ENCODE data around the gene AGAP5. TPM values are rescaled to one million over a fixed set of nuclear protein-coding genes. Genes with fewer than 3 reads are reported as not detected.
A peak's percentile ranks its signal among the peaks of the same experiment; 100 is the strongest.

Gene AGAP5
- total and polyA plus RNA-seq, 2 donors (not counting 1 experiment from before 2014, with no cell fraction given), result 11.5 to 12.9 TPM

- H3K27me3 ChIP-seq (replicated peaks in 1 of 4; ENCODE audit: control extremely low read depth in 1 of 4, control insufficient read depth in 3 of 4, insufficient read depth in 4 of 4, low read length in 3 of 4), result no peaks in the 10 kb centered on the region
- ChIA-PET POLR2A (interaction anchor here (0.9 to 3.5 kb wide), 5 partner anchors 13 to 42 kb away, joined by 5 to 31 read pairs (median 10); partner anchors contain the start of genes CHCHD1 and ZSWIM8), CTCF (interaction anchor here (0.7 to 3.4 kb wide), 4 partner anchors 12 to 137 kb away, joined by 3 to 19 read pairs (median 6); a partner anchor contains a TSS)
- peaks cover 32% of the 10 kb centered on the region for H3K4me1 Mint-ChIP-seq
- peak overlapping the region; percentile 88 to 99 for H3K27ac ChIP-seq (ENCODE audit: low read length in 2 of 2)
- no peaks in the 10 kb centered on the region for H3K27me3 Mint-ChIP-seq
- peak overlapping the region; percentile 89 to 99 (median 95) for H3K4me3 ChIP-seq (ENCODE audit: control extremely low read depth in 1 of 5, extremely low read depth in 1 of 5, insufficient read depth in 1 of 5, low read depth in 2 of 5, low read length in 4 of 5)
- no peaks in the 10 kb centered on the region for H3K9me3 Mint-ChIP-seq (ENCODE audit: insufficient read depth)
- intact Hi-C loops (cut with micrococcal nuclease), result loop anchor here (5.0 kb wide), 1 partner anchor 576 kb away; the partner anchor contains the start of genes ECD and FAM149B1
- H4K20me1 ChIP-seq (ENCODE audit: control insufficient read depth, insufficient read depth, low read length, poor library complexity, severe bottlenecking), result no peaks in the 10 kb centered on the region
- ATAC-seq (ENCODE audit: low read depth), result no peak
- H3K4me3 Mint-ChIP-seq, result peak overlapping the region; percentile 100
- peak overlapping the region; percentile 81 for H3K4me2 ChIP-seq (replicated peaks; ENCODE audit: low read depth, low read length, poor library complexity, severe bottlenecking)
- peaks cover 0 to 7% of the 10 kb centered on the region in 2 experiments for H3K36me3 ChIP-seq (replicated peaks in 1 of 2; ENCODE audit: control extremely low read depth in 1 of 2, control insufficient read depth in 1 of 2, extremely low read depth in 1 of 2, insufficient read depth in 2 of 2, low read length in 1 of 2)
- no peaks in the 10 kb centered on the region for H3K9me3 ChIP-seq (ENCODE audit: control extremely low read depth in 1 of 3, control insufficient read depth in 2 of 3, insufficient read depth in 1 of 3, low read length in 2 of 3)
- H3K4me1 ChIP-seq (ENCODE audit: control insufficient read depth in 2 of 2, insufficient read depth in 2 of 2, low read length in 2 of 2), result peaks cover 18 to 21% of the 10 kb centered on the region in 2 donors
- DNase-seq, result no peak
- H2AFZ ChIP-seq (ENCODE audit: insufficient read depth, low read depth, low read length, poor library complexity, severe bottlenecking), result peak overlapping the region; percentile 98
- peak overlapping the region; percentile 100 for H3K27ac Mint-ChIP-seq
- 20% methylated on average over 1 of the region's 6 CpGs for WGBS (ENCODE audit: insufficient coverage)
- peaks cover 72% of the 10 kb centered on the region for H3K79me2 ChIP-seq (ENCODE audit: control insufficient read depth, insufficient read depth, low read length)
- peak overlapping the region; percentile 98 for H3K9ac ChIP-seq (ENCODE audit: low read length)
- TF ChIP-seq CTCF (IDR thresholded peaks at IDR 0.05) (no peak), EZH2 (IDR thresholded peaks at IDR 0.05; ENCODE audit: borderline replicate concordance, insufficient read depth, low read depth, low read length, poor library complexity, severe bottlenecking) (no peak)
These were observed 45.5 kb upstream of the AGAP5 start for GRCh38 chr10:73743327-73743904.

- Histone ChIP-seq H2AFZ (ENCODE audit: insufficient read depth, low read depth, low read length, poor library complexity, severe bottlenecking) (no peak overlapping the region), H4K20me1 (ENCODE audit: control insufficient read depth, insufficient read depth, low read length, poor library complexity, severe bottlenecking) (no peaks in the 10 kb centered on the region), H3K4me3 (ENCODE audit: control extremely low read depth in 1 of 5, extremely low read depth in 1 of 5, insufficient read depth in 1 of 5, low read depth in 2 of 5, low read length in 4 of 5) (no peak overlapping the region), H3K36me3 (replicated peaks in 1 of 2; ENCODE audit: control extremely low read depth in 1 of 2, control insufficient read depth in 1 of 2, extremely low read depth in 1 of 2, insufficient read depth in 2 of 2, low read length in 1 of 2) (peaks cover 0 to 7% of the 10 kb centered on the region in 2 experiments), H3K27ac (ENCODE audit: low read length in 2 of 2) (no peak overlapping the region), H3K79me2 (ENCODE audit: control insufficient read depth, insufficient read depth, low read length) (peaks cover 63% of the 10 kb centered on the region), H3K9ac (ENCODE audit: low read length) (no peak overlapping the region), H3K27me3 (replicated peaks in 1 of 4; ENCODE audit: control extremely low read depth in 1 of 4, control insufficient read depth in 3 of 4, insufficient read depth in 4 of 4, low read length in 3 of 4) (no peaks in the 10 kb centered on the region), H3K9me3 (ENCODE audit: control extremely low read depth in 1 of 3, control insufficient read depth in 2 of 3, insufficient read depth in 1 of 3, low read length in 2 of 3) (no peaks in the 10 kb centered on the region), H3K4me1 (ENCODE audit: control insufficient read depth in 2 of 2, insufficient read depth in 2 of 2, low read length in 2 of 2) (peaks cover 18 to 21% of the 10 kb centered on the region in 2 donors), H3K4me2 (replicated peaks; ENCODE audit: low read depth, low read length, poor library complexity, severe bottlenecking) (no peak overlapping the region)
- 93% methylated on average over 5 of the region's 5 CpGs for WGBS (ENCODE audit: insufficient coverage)
- Mint-ChIP-seq H3K4me3 (no peak overlapping the region), H3K27me3 (no peaks in the 10 kb centered on the region), H3K9me3 (ENCODE audit: insufficient read depth) (no peaks in the 10 kb centered on the region), H3K4me1 (peaks cover 32% of the 10 kb centered on the region), H3K27ac (peak overlapping the region; percentile 32)
- intact Hi-C loops (cut with micrococcal nuclease), result loop anchor here (5.0 kb wide), 1 partner anchor 575 kb away; the partner anchor contains the start of genes ECD and FAM149B1
- ATAC-seq (ENCODE audit: low read depth), result no peak
- ChIA-PET POLR2A (interaction anchor here (1.1 to 3.5 kb wide), 3 partner anchors 12 to 43 kb away, joined by 3 to 31 read pairs (median 8); partner anchors contain the start of gene ZSWIM8), CTCF (interaction anchor here (0.6 to 3.4 kb wide), 2 partner anchors 11 to 128 kb away, joined by 3 to 19 read pairs; no protein-coding TSS in a partner anchor)
- TF ChIP-seq CTCF (IDR thresholded peaks at IDR 0.05) (no peak), EZH2 (IDR thresholded peaks at IDR 0.05; ENCODE audit: borderline replicate concordance, insufficient read depth, low read depth, low read length, poor library complexity, severe bottlenecking) (no peak)
- DNase-seq, result no peak
These were observed 44.5 kb upstream of the AGAP5 start for GRCh38 chr10:73742454-73742734.

All from B cell (primary cell).